Measurements from ENCODE around the gene RPN2. TPM values are rescaled to one million over a fixed set of nuclear protein-coding genes. Genes with fewer than 3 reads are reported as not detected.

Gene RPN2
- total and polyA plus RNA-seq, 4 donors: 153 to 241 (median 177) TPM

DNA sequence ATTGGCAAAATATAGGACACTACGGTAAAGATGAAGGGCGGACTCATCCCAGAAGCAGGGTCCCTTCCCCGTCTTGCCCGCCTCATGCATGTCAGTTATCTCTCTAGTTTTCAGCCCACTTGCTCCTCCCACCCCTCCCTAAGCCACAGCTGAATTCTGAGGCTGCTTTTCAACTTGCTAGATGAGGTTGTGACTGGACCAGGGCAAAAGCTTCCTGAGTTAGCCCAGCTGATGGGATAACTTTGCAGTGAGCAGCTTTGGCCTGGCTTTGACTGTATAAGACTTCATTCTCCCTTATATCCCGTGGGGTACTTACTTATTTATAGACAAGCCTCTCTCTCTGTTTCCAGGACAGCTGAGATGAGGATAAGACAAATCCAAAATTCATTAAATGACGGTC is 59.3 kb downstream of the RPN2 start:
- Histone ChIP-seq H3K27me3 (ENCODE audit: control insufficient read depth in 4 of 4, insufficient read depth in 4 of 4, low read length in 3 of 4) (no peaks in the 10 kb centered on the region), H3K36me3 (ENCODE audit: control insufficient read depth in 4 of 4, insufficient read depth in 3 of 4, low read depth in 1 of 4, low read length in 3 of 4) (peaks cover 15 to 81% (median 67%) of the 10 kb centered on the region in 4 donors), H3K27ac (ENCODE audit: low read depth in 1 of 2, low read length in 2 of 2) (no peak overlapping the region), H3K4me1 (ENCODE audit: control insufficient read depth in 4 of 4, insufficient read depth in 4 of 4, low read length in 3 of 4) (peaks cover 0 to 5% (median 2%) of the 10 kb centered on the region in 4 donors), H3K9me3 (ENCODE audit: control insufficient read depth in 4 of 4, low read length in 3 of 4) (no peaks in the 10 kb centered on the region), H3K9ac (ENCODE audit: low read depth in 1 of 2, low read length in 2 of 2) (no peak overlapping the region), H3K4me3 (ENCODE audit: low read depth in 1 of 3, low read length in 3 of 3) (no peak overlapping the region)
- TF ChIP-seq TAF1 (conservative IDR thresholded peaks at IDR 0.05) (no peak), RAD21 (IDR thresholded peaks at IDR 0.05) (no peak), SP1 (IDR thresholded peaks at IDR 0.05) (no peak), NR2F2 (IDR thresholded peaks at IDR 0.05) (no peak), MAX (IDR thresholded peaks at IDR 0.05) (no peak), GABPA (IDR thresholded peaks at IDR 0.05 in 1 of 2, conservative IDR thresholded peaks at IDR 0.05 in 1 of 2) (no peak), FOXA2 (IDR thresholded peaks at IDR 0.05) (no peak), JUND (IDR thresholded peaks at IDR 0.05) (no peak), EGR1 (IDR thresholded peaks at IDR 0.05; ENCODE audit: low read depth in 2 of 2) (no peak), ZBTB33 (IDR thresholded peaks at IDR 0.05) (no peak), RXRA (IDR thresholded peaks at IDR 0.05) (no peak), FOXA1 (IDR thresholded peaks at IDR 0.05) (no peak), HNF4A (conservative IDR thresholded peaks at IDR 0.05) (no peak), YY1 (IDR thresholded peaks at IDR 0.05) (no peak)
- TF ChIP-seq, protein P1, sequence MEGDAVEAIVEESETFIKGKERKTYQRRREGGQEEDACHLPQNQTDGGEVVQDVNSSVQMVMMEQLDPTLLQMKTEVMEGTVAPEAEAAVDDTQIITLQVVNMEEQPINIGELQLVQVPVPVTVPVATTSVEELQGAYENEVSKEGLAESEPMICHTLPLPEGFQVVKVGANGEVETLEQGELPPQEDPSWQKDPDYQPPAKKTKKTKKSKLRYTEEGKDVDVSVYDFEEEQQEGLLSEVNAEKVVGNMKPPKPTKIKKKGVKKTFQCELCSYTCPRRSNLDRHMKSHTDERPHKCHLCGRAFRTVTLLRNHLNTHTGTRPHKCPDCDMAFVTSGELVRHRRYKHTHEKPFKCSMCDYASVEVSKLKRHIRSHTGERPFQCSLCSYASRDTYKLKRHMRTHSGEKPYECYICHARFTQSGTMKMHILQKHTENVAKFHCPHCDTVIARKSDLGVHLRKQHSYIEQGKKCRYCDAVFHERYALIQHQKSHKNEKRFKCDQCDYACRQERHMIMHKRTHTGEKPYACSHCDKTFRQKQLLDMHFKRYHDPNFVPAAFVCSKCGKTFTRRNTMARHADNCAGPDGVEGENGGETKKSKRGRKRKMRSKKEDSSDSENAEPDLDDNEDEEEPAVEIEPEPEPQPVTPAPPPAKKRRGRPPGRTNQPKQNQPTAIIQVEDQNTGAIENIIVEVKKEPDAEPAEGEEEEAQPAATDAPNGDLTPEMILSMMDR (IDR thresholded peaks at IDR 0.05; ENCODE audit: low read depth, low read length, missing input control): no peak
- TF ChIP-seq, protein P2, sequence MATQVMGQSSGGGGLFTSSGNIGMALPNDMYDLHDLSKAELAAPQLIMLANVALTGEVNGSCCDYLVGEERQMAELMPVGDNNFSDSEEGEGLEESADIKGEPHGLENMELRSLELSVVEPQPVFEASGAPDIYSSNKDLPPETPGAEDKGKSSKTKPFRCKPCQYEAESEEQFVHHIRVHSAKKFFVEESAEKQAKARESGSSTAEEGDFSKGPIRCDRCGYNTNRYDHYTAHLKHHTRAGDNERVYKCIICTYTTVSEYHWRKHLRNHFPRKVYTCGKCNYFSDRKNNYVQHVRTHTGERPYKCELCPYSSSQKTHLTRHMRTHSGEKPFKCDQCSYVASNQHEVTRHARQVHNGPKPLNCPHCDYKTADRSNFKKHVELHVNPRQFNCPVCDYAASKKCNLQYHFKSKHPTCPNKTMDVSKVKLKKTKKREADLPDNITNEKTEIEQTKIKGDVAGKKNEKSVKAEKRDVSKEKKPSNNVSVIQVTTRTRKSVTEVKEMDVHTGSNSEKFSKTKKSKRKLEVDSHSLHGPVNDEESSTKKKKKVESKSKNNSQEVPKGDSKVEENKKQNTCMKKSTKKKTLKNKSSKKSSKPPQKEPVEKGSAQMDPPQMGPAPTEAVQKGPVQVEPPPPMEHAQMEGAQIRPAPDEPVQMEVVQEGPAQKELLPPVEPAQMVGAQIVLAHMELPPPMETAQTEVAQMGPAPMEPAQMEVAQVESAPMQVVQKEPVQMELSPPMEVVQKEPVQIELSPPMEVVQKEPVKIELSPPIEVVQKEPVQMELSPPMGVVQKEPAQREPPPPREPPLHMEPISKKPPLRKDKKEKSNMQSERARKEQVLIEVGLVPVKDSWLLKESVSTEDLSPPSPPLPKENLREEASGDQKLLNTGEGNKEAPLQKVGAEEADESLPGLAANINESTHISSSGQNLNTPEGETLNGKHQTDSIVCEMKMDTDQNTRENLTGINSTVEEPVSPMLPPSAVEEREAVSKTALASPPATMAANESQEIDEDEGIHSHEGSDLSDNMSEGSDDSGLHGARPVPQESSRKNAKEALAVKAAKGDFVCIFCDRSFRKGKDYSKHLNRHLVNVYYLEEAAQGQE (IDR thresholded peaks at IDR 0.05): no peak
- no peak for DNase-seq (ENCODE audit: low spot score)
- WGBS: 93% methylated on average over 6 of the region's 6 CpGs

DNA sequence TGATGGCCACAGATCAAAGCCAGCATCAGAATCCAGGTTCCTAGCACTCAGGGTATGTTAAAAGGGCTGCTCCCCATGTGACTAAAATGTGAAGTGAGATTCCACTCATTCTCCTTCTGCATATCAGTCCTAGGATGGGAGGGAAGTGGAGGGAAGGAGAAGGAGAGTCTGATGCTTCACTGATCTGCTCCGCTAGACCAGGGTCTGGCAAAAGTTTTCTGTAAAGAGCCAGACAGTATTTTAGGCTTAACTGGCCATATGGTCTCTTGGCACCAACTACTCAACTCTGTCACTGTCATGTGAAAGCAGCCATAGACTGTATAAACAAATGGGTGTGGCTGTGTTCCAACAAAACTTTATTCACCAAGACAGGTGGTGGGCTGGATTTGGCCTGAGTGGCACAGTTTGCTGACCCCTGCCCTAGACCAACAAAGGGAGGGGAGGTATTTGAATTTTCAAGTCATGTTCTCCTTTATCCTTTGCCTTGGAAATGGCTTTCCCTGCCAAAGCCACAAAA is 59.9 kb downstream of the RPN2 start:
- Histone ChIP-seq H3K9ac (ENCODE audit: low read depth in 1 of 2, low read length in 2 of 2) (no peak overlapping the region), H3K36me3 (ENCODE audit: control insufficient read depth in 4 of 4, insufficient read depth in 3 of 4, low read depth in 1 of 4, low read length in 3 of 4) (peaks cover 15 to 76% (median 64%) of the 10 kb centered on the region in 4 donors), H3K27ac (ENCODE audit: low read depth in 1 of 2, low read length in 2 of 2) (no peak overlapping the region), H3K4me3 (ENCODE audit: low read depth in 1 of 3, low read length in 3 of 3) (no peak overlapping the region), H3K9me3 (ENCODE audit: control insufficient read depth in 4 of 4, low read length in 3 of 4) (no peaks in the 10 kb centered on the region), H3K4me1 (ENCODE audit: control insufficient read depth in 4 of 4, insufficient read depth in 4 of 4, low read length in 3 of 4) (peaks cover 0 to 10% (median 6%) of the 10 kb centered on the region in 4 donors), H3K27me3 (ENCODE audit: control insufficient read depth in 4 of 4, insufficient read depth in 4 of 4, low read length in 3 of 4) (no peaks in the 10 kb centered on the region)
- no peak for DNase-seq (ENCODE audit: low spot score)
- WGBS: 83% methylated on average over 1 of the region's 1 CpG
- no peak for TF ChIP-seq TAF1 (conservative IDR thresholded peaks at IDR 0.05)
- TF ChIP-seq HNF4A (conservative IDR thresholded peaks at IDR 0.05): no peak
- TF ChIP-seq RXRA (IDR thresholded peaks at IDR 0.05): no peak
- TF ChIP-seq, protein P1 (IDR thresholded peaks at IDR 0.05; ENCODE audit: low read depth, low read length, missing input control): no peak
- TF ChIP-seq ZBTB33 (IDR thresholded peaks at IDR 0.05): no peak
- TF ChIP-seq FOXA1 (IDR thresholded peaks at IDR 0.05): no peak
- TF ChIP-seq RAD21 (IDR thresholded peaks at IDR 0.05): no peak
- TF ChIP-seq FOXA2 (IDR thresholded peaks at IDR 0.05): no peak
- no peak for TF ChIP-seq SP1 (IDR thresholded peaks at IDR 0.05)
- TF ChIP-seq GABPA (IDR thresholded peaks at IDR 0.05 in 1 of 2, conservative IDR thresholded peaks at IDR 0.05 in 1 of 2): no peak

Measured in liver (tissue), 9 donors.